ENCODE measurements around the gene SYNPO2.

Gene SYNPO2

DNA sequence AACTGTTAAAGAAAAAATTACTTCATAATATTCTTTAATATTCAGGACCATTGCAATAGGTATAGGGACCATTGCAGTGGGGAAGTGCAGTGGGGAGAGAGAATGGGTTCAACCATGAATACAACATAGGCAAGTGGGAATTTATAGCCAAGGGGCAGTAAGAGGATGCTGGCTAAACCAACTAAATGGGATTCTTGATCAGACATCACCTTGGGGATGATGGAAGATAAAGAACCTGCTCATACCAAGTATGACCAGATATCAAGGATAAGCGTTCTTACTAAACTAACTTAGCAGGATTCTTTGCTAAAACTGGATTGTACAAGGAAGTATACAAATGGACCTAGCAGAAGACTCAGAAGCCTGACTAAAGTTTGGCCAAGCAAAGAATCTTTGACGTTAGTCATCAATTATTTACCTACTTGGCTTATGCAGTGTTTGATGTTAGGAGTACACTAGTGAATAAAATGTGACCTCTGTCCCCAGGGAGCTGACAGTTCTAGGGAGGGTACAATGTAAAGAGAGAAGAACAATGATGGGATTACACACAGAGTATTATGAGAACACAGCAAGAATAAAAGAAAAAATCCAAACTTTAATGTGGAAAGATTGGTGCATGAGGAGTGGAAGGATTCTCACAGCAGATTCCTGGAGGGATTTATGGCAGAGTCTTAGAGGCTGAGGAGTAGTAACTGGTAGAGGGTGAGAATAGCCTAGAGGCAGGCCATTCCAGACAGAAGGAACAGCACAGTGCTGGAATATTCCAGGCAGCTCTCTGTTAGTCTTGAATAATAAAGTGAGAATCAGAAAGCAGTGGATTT is 192.3 kb downstream of the SYNPO2 start:
- Histone ChIP-seq H3K27me3 (ENCODE audit: control insufficient read depth, insufficient read depth, low read length) (no peaks in the 10 kb centered on the region), H3K27ac (ENCODE audit: low read length) (no peak overlapping the region), H3K36me3 (ENCODE audit: control insufficient read depth, insufficient read depth, low read length) (no peaks in the 10 kb centered on the region), H3K4me3 (ENCODE audit: low read length) (no peak overlapping the region), H3K4me1 (ENCODE audit: control insufficient read depth, insufficient read depth, low read length) (no peaks in the 10 kb centered on the region), H3K9me3 (ENCODE audit: control insufficient read depth, insufficient read depth, low read length) (no peaks in the 10 kb centered on the region)
- WGBS (ENCODE audit: insufficient coverage, insufficient read length): no CpG with 5 or more reads among the region's 2 CpGs
- no peak for DNase-seq (ENCODE audit: low read depth, low spot score)

GRCh38 chr4:119081542-119081859 is 192.8 kb downstream of the SYNPO2 start:
- no peak overlapping the region for H3K27ac ChIP-seq (ENCODE audit: low read length)

DNA sequence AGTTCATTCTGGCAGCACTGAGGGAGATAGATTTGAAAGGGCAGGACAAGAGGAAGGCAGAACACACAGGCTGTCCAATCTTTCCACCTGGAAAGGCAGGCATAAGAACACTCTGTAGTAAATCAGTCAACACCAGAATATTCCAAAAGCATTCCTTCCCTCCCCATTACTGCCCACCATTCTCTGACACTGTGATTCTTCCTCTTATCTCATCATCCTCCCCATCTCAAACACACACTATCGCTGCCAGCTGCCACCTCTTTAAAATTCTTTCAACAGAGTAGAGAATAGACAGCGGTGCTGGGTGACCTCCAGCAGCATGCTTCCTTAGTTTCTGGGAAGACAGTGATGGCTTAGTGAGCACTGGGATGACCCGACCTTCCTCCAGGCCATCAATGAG is 193.3 kb downstream of the SYNPO2 start:
- Histone ChIP-seq H3K27me3 (ENCODE audit: control insufficient read depth, insufficient read depth, low read length) (no peaks in the 10 kb centered on the region), H3K36me3 (ENCODE audit: control insufficient read depth, insufficient read depth, low read length) (no peaks in the 10 kb centered on the region), H3K27ac (ENCODE audit: low read length) (no peak overlapping the region), H3K9me3 (ENCODE audit: control insufficient read depth, insufficient read depth, low read length) (no peaks in the 10 kb centered on the region), H3K4me3 (ENCODE audit: low read length) (no peak overlapping the region), H3K4me1 (ENCODE audit: control insufficient read depth, insufficient read depth, low read length) (no peaks in the 10 kb centered on the region)
- WGBS (ENCODE audit: insufficient coverage, insufficient read length): 100% methylated on average over 1 of the region's 3 CpGs
- DNase-seq (ENCODE audit: low read depth, low spot score): no peak

More at GRCh38 chr4:119081542-119081859, 192.8 kb downstream of the SYNPO2 start:
- no CpG with 5 or more reads among the region's 1 CpG for WGBS (ENCODE audit: insufficient coverage, insufficient read length)
- DNase-seq (ENCODE audit: low read depth, low spot score): no peak
- Histone ChIP-seq H3K36me3 (ENCODE audit: control insufficient read depth, insufficient read depth, low read length) (no peaks in the 10 kb centered on the region), H3K9me3 (ENCODE audit: control insufficient read depth, insufficient read depth, low read length) (no peaks in the 10 kb centered on the region), H3K27me3 (ENCODE audit: control insufficient read depth, insufficient read depth, low read length) (no peaks in the 10 kb centered on the region), H3K4me3 (ENCODE audit: low read length) (no peak overlapping the region), H3K4me1 (ENCODE audit: control insufficient read depth, insufficient read depth, low read length) (no peaks in the 10 kb centered on the region)

- Histone ChIP-seq H3K4me1 (ENCODE audit: control insufficient read depth, insufficient read depth, low read length) (no peaks in the 10 kb centered on the region), H3K36me3 (ENCODE audit: control insufficient read depth, insufficient read depth, low read length) (no peaks in the 10 kb centered on the region), H3K27ac (ENCODE audit: low read length) (no peak overlapping the region), H3K27me3 (ENCODE audit: control insufficient read depth, insufficient read depth, low read length) (no peaks in the 10 kb centered on the region), H3K9me3 (ENCODE audit: control insufficient read depth, insufficient read depth, low read length) (no peaks in the 10 kb centered on the region), H3K4me3 (ENCODE audit: low read length) (no peak overlapping the region)
- no CpG with 5 or more reads among the region's 2 CpGs for WGBS (ENCODE audit: insufficient coverage, insufficient read length)
- no peak for DNase-seq (ENCODE audit: low read depth, low spot score)
These were observed 194.0 kb downstream of the SYNPO2 start for GRCh38 chr4:119082661-119083060.

DNA sequence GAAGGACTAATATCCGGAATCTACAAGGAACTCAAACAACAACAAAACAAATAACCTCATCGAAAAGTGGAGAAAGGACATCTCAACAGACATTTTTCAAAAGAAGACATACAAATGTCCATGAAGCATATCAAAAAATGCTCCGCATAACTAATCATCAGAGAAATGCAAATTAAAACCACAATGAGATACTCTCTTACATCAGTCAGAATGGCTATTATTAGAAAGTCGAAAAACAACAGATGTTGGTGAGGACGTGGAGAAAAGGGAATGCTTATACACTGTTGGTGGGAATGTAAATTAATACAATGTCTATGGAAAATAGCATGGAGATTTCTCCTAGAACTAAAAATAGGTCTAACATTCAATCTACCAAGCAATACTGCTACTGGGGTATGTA is 195.9 kb downstream of the SYNPO2 start:
- no CpG with 5 or more reads among the region's 5 CpGs for WGBS (ENCODE audit: insufficient coverage, insufficient read length)
- no peaks in the 10 kb centered on the region for H3K9me3 ChIP-seq (ENCODE audit: control insufficient read depth, insufficient read depth, low read length)
- H3K4me1 ChIP-seq (ENCODE audit: control insufficient read depth, insufficient read depth, low read length): no peaks in the 10 kb centered on the region
- DNase-seq (ENCODE audit: low read depth, low spot score): no peak
- H3K27ac ChIP-seq (ENCODE audit: low read length): no peak overlapping the region
- H3K36me3 ChIP-seq (ENCODE audit: control insufficient read depth, insufficient read depth, low read length): no peaks in the 10 kb centered on the region
- no peak overlapping the region for H3K4me3 ChIP-seq (ENCODE audit: low read length)
- no peaks in the 10 kb centered on the region for H3K27me3 ChIP-seq (ENCODE audit: control insufficient read depth, insufficient read depth, low read length)

DNA sequence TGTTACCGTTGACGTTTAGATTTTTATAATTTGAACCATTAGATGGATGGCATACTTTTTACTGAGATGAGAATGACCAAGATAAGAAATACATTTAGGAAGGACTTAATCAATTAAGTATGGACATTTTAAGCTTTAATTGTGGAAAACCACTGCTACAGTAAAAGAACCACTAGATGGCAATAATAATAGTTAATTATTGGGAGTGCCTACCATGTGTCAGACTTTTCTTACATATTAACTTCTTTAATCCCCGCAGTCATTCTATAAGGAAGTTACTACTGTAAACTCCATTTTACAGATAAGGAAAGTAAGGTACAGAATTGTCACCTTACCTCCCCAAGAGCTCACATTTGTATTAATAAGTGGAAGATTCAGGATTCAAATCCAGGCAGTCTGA is 198.5 kb downstream of the SYNPO2 start:
- Histone ChIP-seq H3K4me3 (ENCODE audit: low read length) (no peak overlapping the region), H3K27ac (ENCODE audit: low read length) (no peak overlapping the region), H3K27me3 (ENCODE audit: control insufficient read depth, insufficient read depth, low read length) (no peaks in the 10 kb centered on the region), H3K4me1 (ENCODE audit: control insufficient read depth, insufficient read depth, low read length) (no peaks in the 10 kb centered on the region), H3K36me3 (ENCODE audit: control insufficient read depth, insufficient read depth, low read length) (no peaks in the 10 kb centered on the region), H3K9me3 (ENCODE audit: control insufficient read depth, insufficient read depth, low read length) (no peaks in the 10 kb centered on the region)
- no peak for DNase-seq (ENCODE audit: low read depth, low spot score)
- WGBS (ENCODE audit: insufficient coverage, insufficient read length): no CpG with 5 or more reads among the region's 3 CpGs

DNA sequence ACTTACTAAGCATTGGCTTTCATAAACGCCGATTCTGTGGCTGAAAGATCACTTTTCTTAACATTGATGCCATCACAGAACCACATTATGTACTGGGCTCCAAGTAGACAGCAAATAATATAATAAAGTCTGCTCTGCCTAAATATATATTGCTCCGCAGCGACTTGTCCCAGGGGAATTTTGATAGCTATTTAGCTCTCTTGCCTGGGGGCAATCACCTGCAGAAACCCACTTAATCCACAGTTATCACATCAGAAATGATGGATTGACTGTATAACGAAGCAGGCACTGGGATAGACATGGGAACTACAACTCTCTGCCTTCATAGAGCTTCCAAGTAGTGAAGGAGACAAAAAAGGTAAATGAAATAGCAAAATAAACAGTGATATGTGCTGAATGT is 199.0 kb downstream of the SYNPO2 start:
- Histone ChIP-seq H3K4me3 (ENCODE audit: low read length) (no peak overlapping the region), H3K27ac (ENCODE audit: low read length) (no peak overlapping the region), H3K27me3 (ENCODE audit: control insufficient read depth, insufficient read depth, low read length) (no peaks in the 10 kb centered on the region), H3K4me1 (ENCODE audit: control insufficient read depth, insufficient read depth, low read length) (no peaks in the 10 kb centered on the region), H3K9me3 (ENCODE audit: control insufficient read depth, insufficient read depth, low read length) (no peaks in the 10 kb centered on the region), H3K36me3 (ENCODE audit: control insufficient read depth, insufficient read depth, low read length) (no peaks in the 10 kb centered on the region)
- DNase-seq (ENCODE audit: low read depth, low spot score): no peak
- no CpG with 5 or more reads among the region's 5 CpGs for WGBS (ENCODE audit: insufficient coverage, insufficient read length)

DNA sequence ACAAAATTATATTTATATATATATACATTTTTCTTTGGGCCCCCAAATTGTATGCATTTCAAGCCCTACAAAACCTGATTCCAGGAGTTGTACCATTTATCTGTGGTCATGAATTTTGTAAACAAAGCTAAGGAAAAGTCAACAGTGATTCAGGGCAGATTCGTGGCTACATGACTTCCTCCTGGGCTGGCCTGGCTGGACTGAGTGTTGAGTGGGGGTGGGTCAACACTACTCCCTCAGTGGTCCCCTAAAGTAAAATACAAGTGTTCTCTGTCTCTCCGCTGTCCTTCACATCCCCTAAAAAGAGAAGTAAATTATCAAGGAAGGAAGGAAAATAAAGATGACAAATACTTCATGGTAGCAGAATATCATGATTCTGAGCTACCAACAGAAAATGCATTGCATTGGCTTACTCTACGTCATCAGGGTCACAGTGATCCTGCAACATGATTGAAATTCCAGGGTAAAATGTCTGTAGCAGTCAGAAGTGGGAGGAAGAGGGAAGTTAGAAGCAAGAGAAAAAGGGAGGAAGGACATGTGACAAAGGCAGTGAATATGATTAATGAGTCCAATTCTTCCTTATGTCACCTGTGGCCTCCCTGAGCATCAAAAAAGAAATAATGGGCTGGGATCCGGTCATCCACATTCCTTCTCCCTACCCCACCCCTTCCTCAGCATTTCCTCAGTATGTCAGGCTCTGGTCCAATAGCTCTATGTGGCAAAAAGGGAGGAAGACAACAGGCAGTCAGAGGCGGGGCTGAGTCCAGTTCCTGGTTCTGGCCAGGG is 204.6 kb downstream of the SYNPO2 start:
- no CpG with 5 or more reads among the region's 5 CpGs for WGBS (ENCODE audit: insufficient coverage, insufficient read length)
- no peak for DNase-seq (ENCODE audit: low read depth, low spot score)

GRCh38 chr4:119097282-119097900 is 208.7 kb downstream of the SYNPO2 start:
- DNase-seq (ENCODE audit: low read depth, low spot score): no peak
- no peaks in the 10 kb centered on the region for H3K9me3 ChIP-seq (ENCODE audit: control insufficient read depth, insufficient read depth, low read length)
- H3K27ac ChIP-seq (ENCODE audit: low read length): no peak overlapping the region
- H3K27me3 ChIP-seq (ENCODE audit: control insufficient read depth, insufficient read depth, low read length): no peaks in the 10 kb centered on the region
- no peaks in the 10 kb centered on the region for H3K36me3 ChIP-seq (ENCODE audit: control insufficient read depth, insufficient read depth, low read length)
- H3K4me1 ChIP-seq (ENCODE audit: control insufficient read depth, insufficient read depth, low read length): no peaks in the 10 kb centered on the region
- no peak overlapping the region for H3K4me3 ChIP-seq (ENCODE audit: low read length)
- no CpG with 5 or more reads among the region's 2 CpGs for WGBS (ENCODE audit: insufficient coverage, insufficient read length)

More for the DNA sequence above, 204.6 kb downstream of the SYNPO2 start:
- H3K4me3 ChIP-seq (ENCODE audit: low read length): no peak overlapping the region
- no peaks in the 10 kb centered on the region for H3K36me3 ChIP-seq (ENCODE audit: control insufficient read depth, insufficient read depth, low read length)
- H3K27ac ChIP-seq (ENCODE audit: low read length): no peak overlapping the region
- H3K9me3 ChIP-seq (ENCODE audit: control insufficient read depth, insufficient read depth, low read length): no peaks in the 10 kb centered on the region
- no peaks in the 10 kb centered on the region for H3K27me3 ChIP-seq (ENCODE audit: control insufficient read depth, insufficient read depth, low read length)
- no peaks in the 10 kb centered on the region for H3K4me1 ChIP-seq (ENCODE audit: control insufficient read depth, insufficient read depth, low read length)

DNA sequence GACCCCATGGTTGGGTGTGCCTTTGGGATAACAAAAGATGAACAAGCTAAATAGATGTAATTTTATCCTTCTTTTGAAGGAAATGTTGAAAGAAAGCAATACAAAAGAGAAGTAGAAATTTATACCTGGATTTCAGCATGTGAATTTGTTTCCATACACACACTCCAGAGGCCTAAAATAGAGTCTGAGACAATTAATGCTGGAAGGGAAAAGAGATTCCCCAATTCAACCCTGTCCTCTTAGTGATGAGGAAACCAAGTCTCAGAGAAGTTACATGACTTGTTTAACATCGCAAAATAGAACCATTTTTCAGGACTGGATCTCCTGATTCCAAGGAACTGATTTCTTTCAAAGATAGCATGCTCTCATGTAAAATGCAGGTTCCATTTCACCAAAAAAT is 209.7 kb downstream of the SYNPO2 start:
- WGBS (ENCODE audit: insufficient coverage, insufficient read length): no CpG with 5 or more reads among the region's 1 CpG
- no peaks in the 10 kb centered on the region; the same call in 1 of the 2 replicates for H3K4me1 ChIP-seq (ENCODE audit: control insufficient read depth, insufficient read depth, low read length)
- no peaks in the 10 kb centered on the region for H3K9me3 ChIP-seq (ENCODE audit: control insufficient read depth, insufficient read depth, low read length)
- no peak overlapping the region for H3K4me3 ChIP-seq (ENCODE audit: low read length)
- no peaks in the 10 kb centered on the region for H3K27me3 ChIP-seq (ENCODE audit: control insufficient read depth, insufficient read depth, low read length)
- H3K36me3 ChIP-seq (ENCODE audit: control insufficient read depth, insufficient read depth, low read length): no peaks in the 10 kb centered on the region
- H3K27ac ChIP-seq (ENCODE audit: low read length): no peak overlapping the region
- no peak for DNase-seq (ENCODE audit: low read depth, low spot score)

Data from iPS DF 6.9 (cell line).